Omental fat pad (tissue), 4 donors: ENCODE data around the gene SLC4A7. TPM values are rescaled to one million over a fixed set of nuclear protein-coding genes. Genes with fewer than 3 reads are reported as not detected.
"Not testable (repeated sequence)": the region's sequence is repeated elsewhere in the genome, so short reads cannot be mapped to it uniquely, and the experiment has no call there.

Experiments used
- ATAC-seq: fragments of 150-250 bp; one replicate; pipeline ENCODE4 v1.9.1; 2016; ENCODE audit warnings: mild to moderate bottlenecking, moderate library complexity; ENCODE audit not compliant: low FRiP score
- DNase-seq: peaks from one replicate; pipeline ENCODE4 v3.0.0-alpha.2; 2019; ENCODE audit warnings: low spot score
- total RNA-seq, 4 donors: library from RNA; depleted of rRNA; stranded (reverse); fragments of >200 nt; gene quantifications; one replicate each; pipeline ENCODE4 v1.1.0, GENCODE V29; 2016
- TF ChIP-seq, protein P1 (sequence below), 3 donors: fragments of 450-650 bp; IDR thresholded peaks; one replicate each; pipeline ENCODE4 v1.5.1; 2016 to 2017; ENCODE audit warnings: antibody characterized with exemption in 3 of 3, mild to moderate bottlenecking in 3 of 3, moderate library complexity in 2 of 3

The SLC4A7 gene
- total RNA-seq, 4 donors from 2014 or later, result 25.4 to 101 (median 33.9) TPM

- ATAC-seq (no peak), DNase-seq (no peak)
- TF ChIP-seq, protein P1, sequence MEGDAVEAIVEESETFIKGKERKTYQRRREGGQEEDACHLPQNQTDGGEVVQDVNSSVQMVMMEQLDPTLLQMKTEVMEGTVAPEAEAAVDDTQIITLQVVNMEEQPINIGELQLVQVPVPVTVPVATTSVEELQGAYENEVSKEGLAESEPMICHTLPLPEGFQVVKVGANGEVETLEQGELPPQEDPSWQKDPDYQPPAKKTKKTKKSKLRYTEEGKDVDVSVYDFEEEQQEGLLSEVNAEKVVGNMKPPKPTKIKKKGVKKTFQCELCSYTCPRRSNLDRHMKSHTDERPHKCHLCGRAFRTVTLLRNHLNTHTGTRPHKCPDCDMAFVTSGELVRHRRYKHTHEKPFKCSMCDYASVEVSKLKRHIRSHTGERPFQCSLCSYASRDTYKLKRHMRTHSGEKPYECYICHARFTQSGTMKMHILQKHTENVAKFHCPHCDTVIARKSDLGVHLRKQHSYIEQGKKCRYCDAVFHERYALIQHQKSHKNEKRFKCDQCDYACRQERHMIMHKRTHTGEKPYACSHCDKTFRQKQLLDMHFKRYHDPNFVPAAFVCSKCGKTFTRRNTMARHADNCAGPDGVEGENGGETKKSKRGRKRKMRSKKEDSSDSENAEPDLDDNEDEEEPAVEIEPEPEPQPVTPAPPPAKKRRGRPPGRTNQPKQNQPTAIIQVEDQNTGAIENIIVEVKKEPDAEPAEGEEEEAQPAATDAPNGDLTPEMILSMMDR (IDR thresholded peaks at IDR 0.05), result no peak
Observed at GRCh38 chr3:27429909-27430308, 54.3 kb downstream of the SLC4A7 start.

DNA sequence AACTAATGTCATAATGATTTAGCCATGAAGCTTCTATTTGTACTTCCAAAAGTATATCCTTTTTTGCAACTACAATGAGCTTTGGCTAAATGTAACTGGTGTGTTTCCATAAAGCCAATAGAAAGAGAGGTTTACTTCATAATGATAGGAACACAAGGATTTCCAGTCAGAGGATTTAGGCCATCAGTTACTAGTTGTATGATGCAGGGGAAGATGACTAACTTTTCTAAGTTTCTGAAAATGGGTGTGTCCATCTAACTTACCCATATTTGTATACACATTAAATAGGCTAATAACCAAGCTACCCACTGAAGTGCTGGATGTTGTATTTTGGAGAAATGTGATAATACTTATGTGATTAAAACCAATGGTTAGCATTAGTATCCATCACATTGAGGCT lies 55.7 kb downstream of the SLC4A7 start:
- ATAC-seq (no peak), DNase-seq (no peak)
- TF ChIP-seq, protein P1 (IDR thresholded peaks at IDR 0.05), result no peak

GRCh38 chr3:27426926-27427325 lies 57.3 kb downstream of the SLC4A7 start:
- no peak for DNase-seq
- TF ChIP-seq, protein P1 (IDR thresholded peaks at IDR 0.05), result no peak
- ATAC-seq, result no peak

- TF ChIP-seq, protein P1 (IDR thresholded peaks at IDR 0.05), result no peak
- DNase-seq, result no peak
- ATAC-seq, result no peak
Observed at GRCh38 chr3:27425896-27426565, 58.2 kb downstream of the SLC4A7 start.

DNA sequence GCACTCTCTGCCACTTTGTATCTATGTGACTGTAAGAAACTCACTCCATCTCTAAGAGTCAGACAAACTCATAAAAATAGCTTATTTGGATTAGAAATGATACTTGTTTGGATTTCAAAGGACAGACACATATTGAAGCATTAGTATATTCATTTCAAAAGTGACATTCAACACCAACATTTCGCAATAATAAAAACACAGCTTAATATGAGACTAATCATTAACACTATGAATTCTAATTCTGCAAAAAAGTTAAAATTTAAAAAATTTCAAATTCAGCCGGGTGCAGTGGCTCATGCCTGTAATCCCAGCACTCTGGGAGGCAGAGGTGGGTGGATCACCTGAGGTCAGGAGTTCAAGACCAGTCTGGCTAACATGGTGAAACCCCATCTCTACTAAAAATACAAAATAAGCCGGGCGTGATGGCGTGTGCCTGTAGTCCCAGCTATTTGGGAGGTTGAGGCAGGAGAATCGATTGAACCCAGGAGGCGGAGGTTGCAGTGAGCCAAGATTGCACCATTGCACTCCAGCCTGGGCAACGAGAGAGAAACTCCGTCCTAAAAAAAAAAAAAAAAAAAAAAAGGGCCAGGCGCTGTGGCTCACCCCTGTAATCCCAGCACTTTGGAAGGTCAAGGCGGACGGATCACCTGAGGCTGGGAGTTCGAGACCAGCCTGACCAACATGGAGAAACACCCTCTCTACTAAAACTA lies 59.2 kb downstream of the SLC4A7 start:
- not testable (repeated sequence) for ATAC-seq

GRCh38 chr3:27423463-27423862 lies 60.7 kb downstream of the SLC4A7 start:
- ATAC-seq, result no peak
- DNase-seq, result no peak
- TF ChIP-seq, protein P1 (IDR thresholded peaks at IDR 0.05), result no peak

More for the DNA sequence above, 59.2 kb downstream of the SLC4A7 start:
- not testable (repeated sequence) for DNase-seq

GRCh38 chr3:27422617-27423016 lies 61.6 kb downstream of the SLC4A7 start:
- DNase-seq (no peak), ATAC-seq (no peak)
- TF ChIP-seq, protein P1 (IDR thresholded peaks at IDR 0.05), result no peak
